ENCODE data around the gene ATF2.

Gene ATF2

GRCh38 chr2:175152242-175152641 lies 15.8 kb downstream of the ATF2 start:
- Mint-ChIP-seq H3K36me3 (ENCODE audit: insufficient read depth) (peaks cover 15% of the 10 kb centered on the region), H3K27ac (ENCODE audit: low read depth) (no peak overlapping the region), H3K9me3 (no peaks in the 10 kb centered on the region), H3K27me3 (no peaks in the 10 kb centered on the region), H3K4me3 (no peak overlapping the region), H3K4me1 (peaks cover 58% of the 10 kb centered on the region)
- ATAC-seq (replicated peaks; ENCODE audit: extremely low read depth, poor library complexity, severe bottlenecking) = peak; percentile 28
- DNase-seq (ENCODE audit: low spot score in 2 of 2) = no peak

- no peak for DNase-seq (ENCODE audit: low spot score in 2 of 2)
- H3K4me3 Mint-ChIP-seq = no peak overlapping the region
- peaks cover 14% of the 10 kb centered on the region for H3K36me3 Mint-ChIP-seq (ENCODE audit: insufficient read depth)
- H3K9me3 Mint-ChIP-seq = no peaks in the 10 kb centered on the region
- peaks cover 55% of the 10 kb centered on the region for H3K4me1 Mint-ChIP-seq
- ATAC-seq (replicated peaks; ENCODE audit: extremely low read depth, poor library complexity, severe bottlenecking) = no peak
- no peak overlapping the region for H3K27ac Mint-ChIP-seq (ENCODE audit: low read depth)
- H3K27me3 Mint-ChIP-seq = no peaks in the 10 kb centered on the region
These were observed 16.2 kb downstream of the ATF2 start for GRCh38 chr2:175151791-175152190.

- Mint-ChIP-seq H3K27me3 (no peaks in the 10 kb centered on the region), H3K36me3 (ENCODE audit: insufficient read depth) (peaks cover 21% of the 10 kb centered on the region), H3K9me3 (no peaks in the 10 kb centered on the region), H3K4me1 (peaks cover 50% of the 10 kb centered on the region), H3K4me3 (no peak overlapping the region), H3K27ac (ENCODE audit: low read depth) (no peak overlapping the region)
- no peak for ATAC-seq (replicated peaks; ENCODE audit: extremely low read depth, poor library complexity, severe bottlenecking)
- DNase-seq (ENCODE audit: low spot score in 2 of 2) = no peak
These were observed 20.8 kb downstream of the ATF2 start for GRCh38 chr2:175147186-175147585.

GRCh38 chr2:175143678-175144077 lies 24.3 kb downstream of the ATF2 start:
- H3K36me3 Mint-ChIP-seq (ENCODE audit: insufficient read depth) = peaks cover 18% of the 10 kb centered on the region
- H3K4me1 Mint-ChIP-seq = peaks cover 30% of the 10 kb centered on the region
- H3K27ac Mint-ChIP-seq (ENCODE audit: low read depth) = no peak overlapping the region
- no peak for ATAC-seq (replicated peaks; ENCODE audit: extremely low read depth, poor library complexity, severe bottlenecking)
- no peak for DNase-seq (ENCODE audit: low spot score in 2 of 2)
- H3K27me3 Mint-ChIP-seq = no peaks in the 10 kb centered on the region
- no peak overlapping the region for H3K4me3 Mint-ChIP-seq
- no peaks in the 10 kb centered on the region for H3K9me3 Mint-ChIP-seq

- no peaks in the 10 kb centered on the region for H3K9me3 Mint-ChIP-seq
- no peak overlapping the region for H3K4me3 Mint-ChIP-seq
- ATAC-seq (replicated peaks; ENCODE audit: extremely low read depth, poor library complexity, severe bottlenecking) (no peak), DNase-seq (ENCODE audit: low spot score in 2 of 2) (no peak)
- H3K27ac Mint-ChIP-seq (ENCODE audit: low read depth) = no peak overlapping the region
- H3K36me3 Mint-ChIP-seq (ENCODE audit: insufficient read depth) = peaks cover 15% of the 10 kb centered on the region
- peaks cover 30% of the 10 kb centered on the region for H3K4me1 Mint-ChIP-seq
- H3K27me3 Mint-ChIP-seq = no peaks in the 10 kb centered on the region
These were observed 24.8 kb downstream of the ATF2 start for GRCh38 chr2:175143191-175143590.

GRCh38 chr2:175140332-175140731 lies 27.7 kb downstream of the ATF2 start:
- DNase-seq (ENCODE audit: low spot score in 2 of 2) = no peak
- Mint-ChIP-seq H3K27ac (ENCODE audit: low read depth) (no peak overlapping the region), H3K27me3 (no peaks in the 10 kb centered on the region), H3K9me3 (no peaks in the 10 kb centered on the region), H3K4me3 (no peak overlapping the region), H3K36me3 (ENCODE audit: insufficient read depth) (peaks cover 18% of the 10 kb centered on the region), H3K4me1 (peaks cover 45% of the 10 kb centered on the region)
- no peak for ATAC-seq (replicated peaks; ENCODE audit: extremely low read depth, poor library complexity, severe bottlenecking)

GRCh38 chr2:175137793-175138192 lies 30.2 kb downstream of the ATF2 start:
- Mint-ChIP-seq H3K4me1 (peaks cover 46% of the 10 kb centered on the region), H3K36me3 (ENCODE audit: insufficient read depth) (peaks cover 33% of the 10 kb centered on the region), H3K4me3 (no peak overlapping the region), H3K9me3 (no peaks in the 10 kb centered on the region), H3K27ac (ENCODE audit: low read depth) (peak overlapping the region; percentile 13), H3K27me3 (no peaks in the 10 kb centered on the region)
- no peak for ATAC-seq (replicated peaks; ENCODE audit: extremely low read depth, poor library complexity, severe bottlenecking)
- DNase-seq (ENCODE audit: low spot score in 2 of 2) = no peak

- Mint-ChIP-seq H3K36me3 (ENCODE audit: insufficient read depth) (peaks cover 32% of the 10 kb centered on the region), H3K9me3 (no peaks in the 10 kb centered on the region), H3K4me3 (no peak overlapping the region), H3K4me1 (peaks cover 39% of the 10 kb centered on the region), H3K27me3 (no peaks in the 10 kb centered on the region), H3K27ac (ENCODE audit: low read depth) (peak overlapping the region; percentile 55)
- no peak for DNase-seq (ENCODE audit: low spot score in 2 of 2)
- no peak for ATAC-seq (replicated peaks; ENCODE audit: extremely low read depth, poor library complexity, severe bottlenecking)
These were observed 31.4 kb downstream of the ATF2 start for GRCh38 chr2:175136334-175137215.

- H3K4me1 Mint-ChIP-seq = peaks cover 39% of the 10 kb centered on the region
- H3K27ac Mint-ChIP-seq (ENCODE audit: low read depth) = no peak overlapping the region
- peaks cover 34% of the 10 kb centered on the region for H3K36me3 Mint-ChIP-seq (ENCODE audit: insufficient read depth)
These were observed 32.1 kb downstream of the ATF2 start for GRCh38 chr2:175135862-175136261.

GRCh38 chr2:175135177-175135576 lies 32.8 kb downstream of the ATF2 start:
- H3K9me3 Mint-ChIP-seq = no peaks in the 10 kb centered on the region
- no peaks in the 10 kb centered on the region for H3K27me3 Mint-ChIP-seq
- H3K4me1 Mint-ChIP-seq = peaks cover 39% of the 10 kb centered on the region
- DNase-seq (ENCODE audit: low spot score in 2 of 2) (no peak), ATAC-seq (replicated peaks; ENCODE audit: extremely low read depth, poor library complexity, severe bottlenecking) (no peak)
- H3K27ac Mint-ChIP-seq (ENCODE audit: low read depth) = no peak overlapping the region
- peaks cover 36% of the 10 kb centered on the region for H3K36me3 Mint-ChIP-seq (ENCODE audit: insufficient read depth)
- H3K4me3 Mint-ChIP-seq = no peak overlapping the region

More at GRCh38 chr2:175135862-175136261, 32.1 kb downstream of the ATF2 start:
- H3K4me3 Mint-ChIP-seq = no peak overlapping the region
- no peak for ATAC-seq (replicated peaks; ENCODE audit: extremely low read depth, poor library complexity, severe bottlenecking)
- no peaks in the 10 kb centered on the region for H3K9me3 Mint-ChIP-seq
- no peak for DNase-seq (ENCODE audit: low spot score in 2 of 2)
- no peaks in the 10 kb centered on the region for H3K27me3 Mint-ChIP-seq

- no peak for DNase-seq (ENCODE audit: low spot score in 2 of 2)
- ATAC-seq (replicated peaks; ENCODE audit: extremely low read depth, poor library complexity, severe bottlenecking) = no peak
- H3K36me3 Mint-ChIP-seq (ENCODE audit: insufficient read depth) = peaks cover 43% of the 10 kb centered on the region
- no peaks in the 10 kb centered on the region for H3K9me3 Mint-ChIP-seq
- no peak overlapping the region for H3K4me3 Mint-ChIP-seq
- peaks cover 15% of the 10 kb centered on the region for H3K4me1 Mint-ChIP-seq
- no peaks in the 10 kb centered on the region for H3K27me3 Mint-ChIP-seq
- H3K27ac Mint-ChIP-seq (ENCODE audit: low read depth) = no peak overlapping the region
These were observed 36.8 kb downstream of the ATF2 start for GRCh38 chr2:175131252-175131651.

- H3K36me3 Mint-ChIP-seq (ENCODE audit: insufficient read depth) = peaks cover 24% of the 10 kb centered on the region
- H3K4me3 Mint-ChIP-seq = no peak overlapping the region
- no peaks in the 10 kb centered on the region for H3K27me3 Mint-ChIP-seq
- ATAC-seq (replicated peaks; ENCODE audit: extremely low read depth, poor library complexity, severe bottlenecking) (no peak), DNase-seq (ENCODE audit: low spot score in 2 of 2) (no peak)
- H3K4me1 Mint-ChIP-seq = peaks cover 14% of the 10 kb centered on the region
- no peaks in the 10 kb centered on the region for H3K9me3 Mint-ChIP-seq
- H3K27ac Mint-ChIP-seq (ENCODE audit: low read depth) = no peak overlapping the region
These were observed 41.3 kb downstream of the ATF2 start for GRCh38 chr2:175126661-175127060.

GRCh38 chr2:175123254-175123653 lies 44.7 kb downstream of the ATF2 start:
- ATAC-seq (replicated peaks; ENCODE audit: extremely low read depth, poor library complexity, severe bottlenecking) = no peak
- peaks cover 17% of the 10 kb centered on the region for H3K36me3 Mint-ChIP-seq (ENCODE audit: insufficient read depth)
- H3K9me3 Mint-ChIP-seq = no peaks in the 10 kb centered on the region
- H3K4me1 Mint-ChIP-seq = peaks cover 14% of the 10 kb centered on the region
- DNase-seq (ENCODE audit: low spot score in 2 of 2) = no peak
- no peak overlapping the region for H3K27ac Mint-ChIP-seq (ENCODE audit: low read depth)
- H3K4me3 Mint-ChIP-seq = no peak overlapping the region
- no peaks in the 10 kb centered on the region for H3K27me3 Mint-ChIP-seq

All from central memory CD8-positive, alpha-beta T cell (primary cell).